Smooth muscle cell (in vitro differentiated cells): Measurements from ENCODE around the gene UBE3C. TPM values are rescaled to one million over a fixed set of nuclear protein-coding genes. Genes with fewer than 3 reads are reported as not detected.
A peak's percentile ranks its signal among the peaks of the same experiment; 100 is the strongest.

Source experiments
- DNase-seq: peaks from one replicate; lab custom pipeline; 2025; ENCODE audit not compliant: unreplicated experiment; lab: John Stamatoyannopoulos, UW
- H2AFZ ChIP-seq: fragments of 200-600 bp; sonication (generic); 2 replicates; pipeline ENCODE4 v1.6.0; 2016; ENCODE audit warnings: antibody characterized with exemption, low read depth, mild to moderate bottlenecking
- H3F3A ChIP-seq: fragments of 200-600 bp; sonication (generic); 2 replicates; pipeline ENCODE4 v1.6.0; 2017; ENCODE audit warnings: antibody characterized with exemption, low read depth
- H3K27ac ChIP-seq: fragments of 200-600 bp; sonication (generic); 2 replicates; pipeline ENCODE4 v1.5.1; 2016; ENCODE audit warnings: low read depth, mild to moderate bottlenecking
- H3K27me3 ChIP-seq: fragments of 200-600 bp; sonication (generic); 2 replicates; pipeline ENCODE4 v1.6.1; 2016; ENCODE audit warnings: low read depth, mild to moderate bottlenecking
- H3K36me3 ChIP-seq: fragments of 200-600 bp; sonication (generic); 2 replicates; pipeline ENCODE4 v1.5.1; 2016; ENCODE audit warnings: low read depth
- H3K4me1 ChIP-seq: fragments of 200-600 bp; sonication (generic); 2 replicates; pipeline ENCODE4 v1.5.1; 2016; ENCODE audit warnings: low read depth
- H3K4me2 ChIP-seq: fragments of 200-600 bp; sonication (generic); 2 replicates; pipeline ENCODE4 v1.6.0; 2016; ENCODE audit warnings: mild to moderate bottlenecking
- H3K4me3 ChIP-seq: fragments of 200-600 bp; sonication (generic); 2 replicates; pipeline ENCODE4 v1.5.1; 2016; ENCODE audit warnings: mild to moderate bottlenecking
- H3K79me2 ChIP-seq: fragments of 200-600 bp; sonication (generic); 2 replicates; pipeline ENCODE4 v1.6.0; 2016; ENCODE audit warnings: low read depth, mild to moderate bottlenecking
- H3K9ac ChIP-seq: fragments of 200-600 bp; sonication (generic); 2 replicates; pipeline ENCODE4 v1.6.0; 2016; ENCODE audit warnings: low read depth
- H3K9me3 ChIP-seq: fragments of 200-600 bp; sonication (generic); replicated peaks from 2 replicates; pipeline ENCODE4 v1.5.1; 2016; ENCODE audit warnings: low read depth
- H4K20me1 ChIP-seq: fragments of 200-600 bp; sonication (generic); 2 replicates; pipeline ENCODE4 v1.6.0; 2016; ENCODE audit warnings: low read depth
- CTCF ChIP-seq: fragments of 200-600 bp; sonication (generic); IDR thresholded peaks from 2 replicates; pipeline ENCODE4 v1.5.1; 2017; ENCODE audit warnings: borderline replicate concordance, mild to moderate bottlenecking, antibody characterized with exemption; ENCODE audit not compliant: insufficient read depth, poor library complexity, severe bottlenecking
- WGBS: methylation state at CpG from one replicate; pipeline ENCODE4 v1.1.7; 2016; ENCODE audit warnings: low lambda C conversion rate; 5-methylcytosine and 5-hydroxymethylcytosine counted together
- polyA plus RNA-seq: library from polyadenylated mRNA; unstranded; fragments of >200 nt; fragmentation: Nextera tagmentation; extraction: Ambion mirVana; gene quantifications from 2 replicates; pipeline ENCODE4 v1.2.1, GENCODE V29; 2016
- total RNA-seq: library from RNA; depleted of rRNA; stranded (reverse); fragments of >200 nt; gene quantifications from 2 replicates; pipeline ENCODE4 v1.2.3, GENCODE V29; 2014

Gene UBE3C
- total and polyA plus RNA-seq, 2 experiments from 2014 or later = 16.3 to 43.1 TPM

- H3K27ac ChIP-seq = no peak overlapping the region
- H3K4me2 ChIP-seq = no peak overlapping the region
- peaks cover 11% of the 10 kb centered on the region for H3K4me1 ChIP-seq
- no peak overlapping the region for H3K4me3 ChIP-seq
- no peak for DNase-seq
- no peak for TF ChIP-seq CTCF
- no peak overlapping the region for H3K9ac ChIP-seq
- H3K36me3 ChIP-seq = no peaks in the 10 kb centered on the region
- H3K27me3 ChIP-seq = no peaks in the 10 kb centered on the region
- no peaks in the 10 kb centered on the region for H3K9me3 ChIP-seq
- peaks cover 21% of the 10 kb centered on the region for H3K79me2 ChIP-seq
- H4K20me1 ChIP-seq = peaks cover 22% of the 10 kb centered on the region
- H3F3A ChIP-seq = no peaks in the 10 kb centered on the region
- peak overlapping the region; percentile 51 for H2AFZ ChIP-seq
- 78% methylated on average over 4 of the region's 4 CpGs for WGBS
Observed at GRCh38 chr7:157136372-157136771, 2.4 kb upstream of the UBE3C start.

DNA sequence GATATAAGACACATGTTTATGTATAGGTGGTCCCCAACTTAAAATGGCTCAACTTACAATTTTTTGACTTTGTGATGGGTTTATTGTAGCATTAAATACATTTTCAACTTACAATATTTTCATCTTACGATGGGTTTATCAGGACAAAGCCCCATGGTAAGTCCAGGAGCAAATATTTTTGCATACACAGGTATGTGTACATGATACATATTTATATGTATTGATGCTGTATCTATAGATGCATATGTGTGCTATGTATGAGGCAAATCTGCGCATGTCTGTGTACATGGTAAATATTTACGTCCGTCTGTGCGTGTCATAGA lies 664 bp upstream of the UBE3C start:
- peak overlapping the region; percentile 84 for H3K4me2 ChIP-seq

DNA sequence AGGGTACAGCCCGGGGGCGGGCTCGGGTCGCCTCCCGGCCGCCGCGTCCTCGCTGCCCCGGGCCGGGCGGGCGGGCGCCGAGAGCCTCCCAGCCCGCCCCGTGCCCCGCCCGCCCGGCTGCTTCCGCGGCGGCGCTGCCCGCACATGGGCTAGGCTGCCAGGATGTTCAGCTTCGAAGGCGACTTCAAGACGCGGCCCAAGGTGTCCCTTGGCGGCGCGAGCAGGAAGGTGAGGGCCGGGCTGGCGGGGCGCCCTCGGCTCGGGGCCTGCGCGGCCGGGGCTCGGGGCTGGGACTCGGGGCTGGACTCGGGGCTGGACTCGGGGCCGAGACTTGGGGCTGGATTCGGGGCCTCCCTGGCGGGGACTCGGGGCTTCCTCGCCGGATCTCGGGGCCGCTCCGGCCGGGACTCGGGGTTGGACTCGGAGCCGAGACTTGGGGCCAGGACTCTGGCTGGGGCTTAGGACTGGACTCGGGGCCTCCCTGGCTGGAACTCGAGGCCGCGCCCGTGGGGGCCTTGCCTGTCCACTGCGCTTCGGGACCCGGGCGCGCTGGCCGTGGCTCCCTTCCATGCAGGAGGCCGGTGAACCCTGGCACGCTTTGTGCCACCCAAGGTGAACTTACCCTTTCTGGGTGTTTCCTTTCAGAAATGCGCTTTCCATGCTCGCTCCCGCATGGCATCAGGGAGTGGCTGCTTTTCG lies 534 bp downstream of the UBE3C start:
- no peak for TF ChIP-seq CTCF
- H3K9ac ChIP-seq = peak overlapping the region; percentile 80
- peak; percentile 75 for DNase-seq
- no peaks in the 10 kb centered on the region for H3K9me3 ChIP-seq
- H4K20me1 ChIP-seq = peaks cover 51% of the 10 kb centered on the region
- H3K27ac ChIP-seq = peak overlapping the region; percentile 70
- no peaks in the 10 kb centered on the region for H3K36me3 ChIP-seq
- peak overlapping the region; percentile 95 for H3K4me2 ChIP-seq
- peak overlapping the region; percentile 65 for H2AFZ ChIP-seq
- no peaks in the 10 kb centered on the region for H3F3A ChIP-seq
- no peaks in the 10 kb centered on the region for H3K27me3 ChIP-seq
- peak overlapping the region; percentile 69 for H3K4me3 ChIP-seq
- peaks cover 11% of the 10 kb centered on the region for H3K4me1 ChIP-seq
- peaks cover 50% of the 10 kb centered on the region for H3K79me2 ChIP-seq
- WGBS = 1% methylated on average over 27 of the region's 74 CpGs

More for the DNA sequence above, 664 bp upstream of the UBE3C start:
- no peak for TF ChIP-seq CTCF
- H3K27ac ChIP-seq = peak overlapping the region; percentile 57
- WGBS = 34% methylated on average over 5 of the region's 5 CpGs
- H3K9me3 ChIP-seq = no peaks in the 10 kb centered on the region
- H4K20me1 ChIP-seq = peaks cover 39% of the 10 kb centered on the region
- H3K4me1 ChIP-seq = peaks cover 11% of the 10 kb centered on the region
- no peaks in the 10 kb centered on the region for H3K27me3 ChIP-seq
- no peak for DNase-seq
- peak overlapping the region; percentile 69 for H3K4me3 ChIP-seq
- H3F3A ChIP-seq = no peaks in the 10 kb centered on the region
- H3K79me2 ChIP-seq = peaks cover 38% of the 10 kb centered on the region
- H3K9ac ChIP-seq = no peak overlapping the region
- H2AFZ ChIP-seq = peak overlapping the region; percentile 80
- no peaks in the 10 kb centered on the region for H3K36me3 ChIP-seq
